GM19025 (cell line): ENCODE results near the gene CLNK.
"Not testable (repeated sequence)": the region's sequence is repeated elsewhere in the genome, so short reads cannot be mapped to it uniquely, and the experiment has no call there.

Experiments used
- ATAC-seq: cut with Tn5 transposase; IDR thresholded peaks from one replicate; pipeline ENCODE4 v1.9.1; 2021; ENCODE audit warnings: mild to moderate bottlenecking, low read depth, moderate library complexity; ENCODE audit not compliant: unreplicated experiment

CLNK gene

DNA sequence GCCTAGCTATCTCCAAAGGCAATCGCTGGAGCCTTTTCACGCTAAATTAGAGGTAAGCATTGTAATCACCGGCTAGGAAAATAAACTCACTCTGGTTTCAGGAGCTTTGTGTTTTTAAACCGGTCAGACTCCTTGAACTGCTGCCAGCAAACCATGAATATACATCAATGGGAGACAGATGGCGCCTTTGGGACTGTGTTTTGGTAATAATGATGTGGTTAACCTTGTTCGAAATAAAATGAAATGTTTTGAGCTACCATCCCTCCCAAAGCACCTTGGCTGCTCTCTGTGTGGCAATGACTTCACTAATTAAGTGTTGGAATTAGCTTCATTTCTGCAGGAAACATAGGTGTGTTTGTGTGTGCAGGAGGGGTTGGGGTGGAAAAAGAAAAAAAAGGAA lies 65.3 kb downstream of the CLNK start:
- no peak for ATAC-seq

GRCh38 chr4:10614926-10615325 lies 69.6 kb downstream of the CLNK start:
- ATAC-seq: not testable (repeated sequence)

DNA sequence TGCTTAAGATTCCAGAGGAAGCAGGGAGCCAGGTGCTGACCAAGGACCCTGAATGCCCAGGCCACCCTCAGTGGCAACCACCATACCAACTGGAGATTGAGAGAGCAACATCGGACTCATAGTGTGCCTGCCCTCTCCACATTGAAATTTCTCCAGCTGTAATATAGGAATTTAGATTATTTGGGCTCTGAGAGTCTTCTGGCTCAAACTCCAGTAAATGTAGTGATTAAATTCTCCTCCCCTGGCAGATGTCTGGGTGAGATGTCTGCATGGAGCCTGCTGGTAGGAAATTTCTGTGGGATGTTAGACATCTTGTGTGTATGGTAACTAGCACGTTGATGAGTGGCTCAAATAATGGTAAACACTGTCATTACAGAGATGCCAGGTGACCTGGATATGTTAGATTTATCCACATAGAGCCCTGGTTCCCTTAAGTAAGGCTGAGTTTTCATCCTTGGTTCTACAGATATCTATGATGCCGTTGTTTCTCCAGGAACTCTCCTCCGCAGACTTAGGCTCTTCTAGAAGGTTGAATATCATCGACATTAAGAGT lies 70.6 kb downstream of the CLNK start:
- no peak for ATAC-seq

DNA sequence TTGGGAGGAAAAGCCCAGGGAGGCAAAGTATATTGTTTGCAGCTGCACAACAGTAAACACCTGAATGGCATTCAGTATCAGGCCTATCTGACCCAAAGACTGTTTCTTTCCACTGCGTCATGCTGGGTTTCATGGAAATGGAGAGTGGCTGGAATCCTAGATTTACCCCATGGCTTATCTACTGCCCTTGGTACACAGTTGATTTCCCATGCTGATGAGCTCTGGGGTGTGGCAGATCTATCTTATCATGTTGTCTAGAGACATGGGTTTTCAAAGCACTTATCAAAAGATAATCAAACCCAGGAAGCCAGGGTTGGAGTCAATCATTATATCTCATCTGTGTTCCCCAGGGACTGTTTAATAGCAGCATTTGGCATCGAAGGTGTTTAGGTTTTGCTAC lies 72.1 kb downstream of the CLNK start:
- no peak for ATAC-seq

DNA sequence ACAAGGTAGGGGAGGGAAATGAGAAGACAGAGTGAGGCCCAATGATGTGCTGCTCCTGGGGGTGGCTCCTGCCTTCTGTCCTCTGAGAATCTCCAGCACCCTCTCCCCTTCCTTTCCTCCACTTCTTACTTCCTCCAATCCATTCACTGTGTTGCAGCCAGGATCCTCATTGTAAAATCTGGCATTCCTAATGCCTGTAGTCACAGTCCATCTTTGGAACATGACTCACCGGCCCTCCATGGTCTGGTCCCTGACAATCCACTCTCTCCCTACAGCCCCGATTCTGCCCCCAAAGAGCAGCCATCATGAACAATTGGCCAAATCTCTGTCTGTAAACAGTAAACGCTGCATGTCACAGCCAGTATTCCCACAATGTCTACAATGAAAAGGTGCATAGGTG lies 72.9 kb downstream of the CLNK start:
- ATAC-seq: no peak

DNA sequence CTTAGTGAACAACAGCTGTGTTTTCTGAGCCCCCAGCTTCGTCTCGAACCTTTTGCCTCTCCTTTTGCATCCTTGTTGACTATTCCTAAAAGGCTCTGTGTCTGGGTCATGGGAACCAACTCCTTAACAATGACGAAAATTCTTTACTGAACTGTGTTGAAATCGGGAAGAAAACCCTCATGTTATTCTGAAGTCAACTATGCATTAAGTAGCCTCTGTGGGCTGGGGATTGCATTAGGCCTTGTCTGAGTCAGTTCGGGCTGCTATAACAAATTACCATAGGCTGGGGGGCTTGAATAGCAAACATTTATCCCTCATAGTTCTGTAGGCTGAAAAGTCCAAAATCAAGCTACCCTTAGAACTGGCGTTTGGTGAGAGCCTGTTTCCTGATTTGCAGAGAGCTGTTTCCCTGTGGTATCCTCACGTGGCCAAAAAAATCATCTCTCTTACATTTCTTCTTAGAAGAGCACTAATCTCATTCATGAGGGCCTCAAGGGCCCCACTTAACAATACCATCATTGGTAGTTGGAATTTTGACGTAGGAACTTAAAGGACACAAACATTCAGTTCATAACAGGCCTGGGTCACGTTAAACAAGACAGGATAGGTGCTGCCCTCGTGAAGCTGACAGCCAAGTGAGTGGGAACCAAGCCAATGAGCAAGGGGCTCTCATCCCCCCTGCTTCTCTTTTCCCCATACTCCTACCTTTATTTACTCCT lies 75.9 kb downstream of the CLNK start:
- ATAC-seq: no peak

DNA sequence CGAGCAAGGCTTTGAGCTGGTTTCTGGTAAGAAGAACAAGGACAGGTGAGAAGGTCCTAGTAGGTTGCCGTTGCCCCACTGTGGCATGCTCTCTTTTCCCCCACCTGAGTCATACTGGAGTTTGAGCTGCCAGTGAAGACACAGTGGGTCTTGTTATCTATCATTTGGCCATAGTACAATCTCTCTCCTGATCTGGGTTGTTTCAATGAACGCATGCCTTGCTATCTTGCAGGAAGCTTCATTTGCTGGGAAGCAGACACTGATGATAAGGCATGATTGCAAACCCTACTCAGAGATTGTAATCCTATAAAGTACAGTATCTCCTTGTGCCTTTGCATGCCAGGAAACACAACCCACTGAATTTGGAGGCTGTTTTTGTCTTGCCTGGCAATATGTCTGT lies 77.4 kb downstream of the CLNK start:
- ATAC-seq: no peak

DNA sequence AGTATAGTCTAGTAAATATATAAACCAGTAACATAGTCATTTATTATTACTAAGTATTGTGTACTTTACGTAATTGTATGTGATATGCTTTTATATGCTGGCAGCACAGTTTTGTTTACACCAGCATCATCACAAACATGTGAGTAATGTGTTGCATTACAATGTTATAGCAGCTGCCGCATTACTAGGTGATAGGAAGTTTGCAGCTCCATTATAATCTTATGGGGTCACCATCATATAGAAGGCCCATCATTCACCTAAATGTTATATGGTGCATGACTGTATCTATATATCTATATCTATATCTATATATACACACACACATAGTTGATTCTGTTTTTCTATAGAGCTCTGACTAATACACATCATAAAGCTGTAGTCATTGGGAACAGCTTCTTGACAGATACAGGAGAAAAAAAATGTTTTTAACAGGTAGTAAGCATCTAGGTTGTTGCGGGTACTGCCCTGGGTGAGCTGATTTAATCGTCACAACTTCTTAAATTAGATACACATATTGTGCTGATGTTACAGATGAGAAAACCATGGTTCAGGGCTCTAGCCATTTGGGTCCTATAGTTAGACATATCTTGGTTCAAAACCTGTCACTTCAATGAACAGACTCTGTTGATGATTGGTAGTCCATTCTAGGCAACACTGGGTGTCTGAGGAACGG lies 77.9 kb downstream of the CLNK start:
- ATAC-seq: no peak

DNA sequence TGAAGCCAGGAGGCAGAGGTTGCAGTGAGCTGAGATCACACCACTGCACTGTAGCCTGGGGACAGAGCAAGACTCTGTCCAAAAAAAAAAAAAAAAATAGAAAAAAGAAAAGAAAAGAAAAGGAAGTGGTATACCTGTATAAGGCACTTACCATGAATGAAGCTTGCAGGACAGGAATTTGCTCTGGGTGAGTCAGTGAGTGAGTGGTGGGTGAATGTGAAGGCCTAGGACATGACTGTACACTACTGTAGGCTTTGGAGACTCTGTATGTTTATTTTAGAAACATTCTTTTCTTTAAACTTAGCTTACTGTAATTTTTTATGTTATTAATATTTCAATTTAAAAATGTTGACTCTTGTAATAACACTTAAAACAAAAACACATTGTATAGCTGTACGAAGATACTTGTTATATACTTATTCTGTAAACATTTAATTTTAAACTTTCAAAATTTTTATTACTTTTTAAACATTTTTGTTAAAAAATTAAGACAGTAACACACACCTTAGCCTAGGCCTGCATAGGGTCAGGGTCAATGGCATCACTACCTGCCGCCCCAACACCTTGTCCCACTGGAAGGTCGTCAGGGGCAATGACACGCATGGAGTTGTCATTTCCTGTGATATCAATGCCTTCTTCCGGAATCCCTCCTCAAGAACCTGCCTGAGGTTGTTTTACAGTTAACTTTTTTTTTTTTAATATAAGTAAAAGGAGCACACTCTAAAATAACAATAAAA lies 78.7 kb downstream of the CLNK start:
- no peak for ATAC-seq

- no peak for ATAC-seq
These were observed 79.5 kb downstream of the CLNK start for GRCh38 chr4:10605031-10605430.

- no peak for ATAC-seq
These were observed 85.0 kb downstream of the CLNK start for GRCh38 chr4:10599574-10599973.

DNA sequence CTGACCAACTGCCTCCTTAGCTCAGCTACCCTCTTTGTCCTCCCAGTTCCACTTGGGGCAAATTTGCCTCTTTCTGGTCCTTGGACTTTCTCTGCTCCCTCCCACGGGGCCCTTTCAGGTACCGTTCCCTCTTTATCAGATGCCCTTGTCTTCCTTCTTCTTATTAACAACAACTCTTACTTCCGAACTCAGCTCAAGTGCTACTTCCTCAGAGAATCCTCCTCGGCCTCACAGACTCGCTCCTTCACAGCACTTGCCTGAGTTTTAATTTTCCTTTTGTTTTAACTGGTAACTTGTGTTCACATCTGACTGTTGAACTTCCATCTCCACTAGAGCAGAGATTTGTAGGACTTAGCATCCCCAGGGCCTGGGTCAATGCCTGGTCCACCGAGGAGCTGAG lies 85.7 kb downstream of the CLNK start:
- no peak for ATAC-seq

DNA sequence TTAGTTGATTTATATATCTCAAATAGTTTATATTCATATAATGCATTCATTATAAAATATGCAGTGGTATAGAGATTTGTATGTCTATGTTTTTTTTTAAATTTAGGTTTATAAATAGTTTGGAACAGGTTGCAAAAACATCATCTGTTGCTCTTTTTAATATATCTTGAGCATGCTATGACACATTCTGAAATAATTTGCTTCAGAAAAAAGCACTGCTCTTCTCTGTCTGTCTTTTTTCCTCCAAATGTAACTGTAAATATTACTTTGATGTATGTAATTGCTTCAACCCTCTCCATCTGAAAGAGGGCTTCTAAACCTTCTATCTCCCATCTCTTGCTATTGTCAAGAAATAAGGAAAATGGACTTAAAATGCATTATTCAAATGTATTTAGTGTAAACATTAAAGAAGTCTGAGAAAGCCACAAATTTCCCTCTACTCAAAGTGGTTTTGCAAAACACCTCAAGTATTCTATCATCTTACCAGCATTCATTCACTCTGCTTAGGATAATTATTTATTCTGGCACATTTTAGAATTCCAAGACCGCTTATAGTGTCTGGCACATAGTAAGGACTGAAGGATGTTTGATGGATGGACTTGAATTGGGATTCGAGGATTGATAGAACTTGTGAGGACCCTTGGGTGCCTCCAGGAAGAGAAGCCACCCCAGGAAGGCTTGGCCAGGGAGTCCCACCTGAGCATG lies 87.8 kb downstream of the CLNK start:
- no peak for ATAC-seq

DNA sequence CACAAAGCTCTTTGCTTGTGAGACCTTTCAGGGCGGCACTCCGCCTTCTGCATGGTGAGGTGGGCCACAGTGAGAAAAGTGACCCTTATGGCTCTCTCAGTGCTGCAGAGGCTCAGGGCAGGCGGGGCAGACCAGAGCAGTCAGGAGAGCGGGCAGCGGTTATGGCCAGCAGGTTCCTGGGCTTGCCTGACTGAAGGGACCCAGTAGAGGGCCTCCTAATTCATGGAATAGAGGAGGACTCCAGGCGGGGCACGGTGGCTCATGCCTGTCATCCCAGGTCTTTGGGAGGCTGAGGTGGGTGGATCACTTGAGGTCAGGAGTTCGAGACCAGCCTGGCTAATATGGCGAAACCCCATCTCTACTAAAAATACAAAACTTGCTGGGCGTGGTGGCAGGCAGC lies 91.4 kb downstream of the CLNK start:
- no peak for ATAC-seq

DNA sequence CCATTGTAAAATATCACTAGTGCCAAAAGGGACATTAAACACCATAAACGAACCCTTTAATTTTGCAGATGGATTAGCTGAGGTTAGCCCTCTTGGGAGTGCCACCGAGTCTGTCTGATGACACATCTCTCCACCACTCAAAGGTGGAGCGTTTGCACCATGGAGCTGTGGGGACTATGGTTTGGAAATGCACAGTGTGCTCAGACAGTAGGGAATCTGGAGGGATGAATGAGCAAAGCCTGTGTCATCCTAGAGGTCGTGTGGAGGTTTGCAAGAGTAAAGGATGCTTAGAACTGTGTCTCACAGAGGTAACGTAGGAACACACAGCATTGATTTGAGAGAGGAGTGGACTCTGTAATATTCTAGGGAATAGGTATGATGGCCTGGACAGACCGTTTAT lies 93.7 kb downstream of the CLNK start:
- no peak for ATAC-seq

DNA sequence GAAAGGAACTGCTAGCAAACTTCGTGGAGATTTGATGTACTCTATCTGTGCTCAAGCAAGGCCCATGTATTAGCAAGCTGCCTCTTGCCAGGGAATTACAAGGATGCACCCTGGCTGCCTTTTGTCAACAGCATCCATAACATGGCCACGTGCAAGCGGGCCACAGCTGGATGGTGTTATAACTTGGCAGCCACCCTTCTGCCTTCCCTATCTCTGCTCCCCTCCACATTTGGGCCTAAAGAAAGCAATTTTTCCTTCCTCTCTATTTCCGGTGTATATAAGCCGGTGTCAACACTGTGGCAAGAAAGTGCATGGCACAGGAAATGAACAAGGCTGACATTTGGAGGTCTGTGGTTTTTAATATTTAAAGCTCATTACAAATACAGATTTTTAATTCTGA lies 94.8 kb downstream of the CLNK start:
- ATAC-seq: no peak

GRCh38 chr4:10589321-10589720 lies 95.2 kb downstream of the CLNK start:
- ATAC-seq: no peak

DNA sequence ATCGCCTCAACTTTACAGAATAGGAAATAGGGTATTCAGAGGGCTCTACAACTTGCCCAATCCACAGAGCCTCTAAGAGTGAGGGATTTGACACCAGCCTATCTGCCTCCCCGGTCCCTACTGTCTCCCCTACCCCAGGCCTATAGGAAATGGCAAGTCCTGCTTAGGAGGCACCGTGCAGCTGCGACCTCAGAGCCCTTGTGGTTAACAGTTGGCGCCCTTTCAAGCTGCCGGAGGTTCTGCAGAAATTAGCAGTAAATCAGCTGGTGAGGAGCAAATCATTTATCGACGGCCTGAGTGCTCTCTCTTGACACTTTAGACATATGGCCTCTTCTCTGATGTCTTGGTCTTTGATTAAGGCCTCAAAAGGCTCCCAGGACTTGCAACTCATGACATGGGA lies 96.9 kb downstream of the CLNK start:
- no peak for ATAC-seq

GRCh38 chr4:10587296-10587695 lies 97.3 kb downstream of the CLNK start:
- ATAC-seq: no peak

GRCh38 chr4:10584042-10584441 lies 100.5 kb downstream of the CLNK start:
- ATAC-seq: peak; percentile 53

DNA sequence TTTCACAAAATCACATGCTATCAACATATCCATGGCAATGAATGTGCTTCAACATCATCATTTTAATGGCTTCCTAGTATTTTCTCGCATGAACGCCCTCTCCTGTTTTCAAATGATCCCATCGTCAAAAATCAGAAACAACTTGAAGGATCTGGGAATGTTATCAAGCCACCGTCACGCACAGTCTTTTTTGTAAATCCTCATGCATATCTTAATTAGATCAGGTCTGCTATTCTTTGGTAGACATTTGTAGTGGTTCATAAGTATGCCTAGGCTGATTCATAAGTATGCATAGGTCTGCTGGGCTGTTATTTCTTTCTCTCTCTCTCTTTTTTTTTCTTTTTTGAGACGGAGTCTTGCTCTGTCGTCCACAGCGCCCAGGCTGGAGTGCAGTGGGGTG lies 101.6 kb downstream of the CLNK start:
- ATAC-seq: no peak
